K562 (cell line): ENCODE results near the gene PRMT5. TPM values are rescaled to one million over a fixed set of nuclear protein-coding genes. Genes with fewer than 3 reads are reported as not detected.

Experiments used
- BMI1 ChIP-seq: fragments of 150-350 bp; IDR thresholded peaks from 2 replicates; pipeline ENCODE4 v1.6.1; 2014; ENCODE audit warnings: low read length
- FOXM1 ChIP-seq, 2 experiments: fragments of 450-650 bp in 1 of 2; sonication (generic) in 1 of 2; formaldehyde crosslinking in 1 of 2; IDR thresholded peaks; 2 replicates each; pipeline versions ENCODE4 v1.6.1 to v1.9.0; 2017 to 2022; ENCODE audit warnings: low read depth in 2 of 2, mild to moderate bottlenecking in 2 of 2, missing genetic modification reagents in 1 of 2, moderate library complexity in 1 of 2
- HNRNPH1 ChIP-seq: fragments of 200-400 bp; formaldehyde crosslinking; optimal IDR thresholded peaks from 2 replicates; pipeline ENCODE3; 2017; ENCODE audit warnings: low read depth, mild to moderate bottlenecking, low read length, moderate library complexity
- LCOR ChIP-seq: sonication (generic); formaldehyde crosslinking; IDR thresholded peaks from 2 replicates; pipeline ENCODE4 v1.8.0; 2022; ENCODE audit warnings: mild to moderate bottlenecking, missing genetic modification reagents
- MITF ChIP-seq: IDR thresholded peaks from 2 replicates; pipeline ENCODE4 v1.6.1; 2014; ENCODE audit warnings: antibody characterized with exemption
- MLX ChIP-seq, 2 experiments: fragments of 450-650 bp in 1 of 2; sonication (generic) in 1 of 2; formaldehyde crosslinking; conservative IDR thresholded peaks; 2 replicates each; pipeline versions ENCODE4 v1.4.0 to v1.8.1; 2020 to 2022; ENCODE audit warnings: mild to moderate bottlenecking in 1 of 2, missing genetic modification reagents in 1 of 2
- MTA3 ChIP-seq: fragments of 450-650 bp; formaldehyde crosslinking; IDR thresholded peaks from 2 replicates; pipeline ENCODE4 v1.6.1; 2017; ENCODE audit warnings: mild to moderate bottlenecking, borderline replicate concordance
- PTTG1 ChIP-seq: fragments of 450-650 bp; IDR thresholded peaks from 2 replicates; pipeline ENCODE4 v1.6.1; 2016; ENCODE audit warnings: low read depth, mild to moderate bottlenecking, missing genetic modification characterization, missing compliant biosample characterization
- SAFB2 ChIP-seq: fragments of 200-400 bp; formaldehyde crosslinking; IDR thresholded peaks from 2 replicates; pipeline ENCODE4 v1.6.1; 2018; ENCODE audit warnings: borderline replicate concordance, low read length, low read depth, moderate library complexity; ENCODE audit not compliant: severe bottlenecking
- SAP30 ChIP-seq: fragments of 200-600 bp; sonication (generic); IDR thresholded peaks from 2 replicates; pipeline ENCODE4 v1.6.1; 2012; ENCODE audit warnings: borderline replicate concordance, low read depth, mild to moderate bottlenecking, moderate library complexity, low read length, control low read depth, inconsistent platforms; ENCODE audit not compliant: insufficient read depth, poor library complexity, severe bottlenecking
- SMC3 ChIP-seq: conservative IDR thresholded peaks from 2 replicates; pipeline ENCODE4 v1.6.1; 2011; ENCODE audit warnings: low read depth, low read length, improper control_type of control experiment; ENCODE audit not compliant: insufficient read depth
- SRSF1 ChIP-seq: fragments of 200-400 bp; formaldehyde crosslinking; IDR thresholded peaks from 2 replicates; pipeline ENCODE4 v1.6.1; 2017; ENCODE audit warnings: mild to moderate bottlenecking, low read depth, low read length, moderate library complexity
- THAP7 ChIP-seq: fragments of 250-450 bp; sonication (Bioruptor Pico); IDR thresholded peaks from 2 replicates; pipeline ENCODE4 v1.5.0; 2021
- THRAP3 ChIP-seq: fragments of 450-650 bp; IDR thresholded peaks from 2 replicates; pipeline ENCODE4 v1.6.1; 2016; ENCODE audit warnings: mild to moderate bottlenecking, inconsistent platforms, borderline replicate concordance
- U2AF2 ChIP-seq: fragments of 200-400 bp; formaldehyde crosslinking; optimal IDR thresholded peaks from 2 replicates; pipeline ENCODE3; 2017; ENCODE audit warnings: low read depth, mild to moderate bottlenecking, low read length
- XRCC3 ChIP-seq: fragments of 450-650 bp; IDR thresholded peaks from 2 replicates; pipeline ENCODE4 v1.6.1; 2017; ENCODE audit warnings: mild to moderate bottlenecking, moderate library complexity
- ZNF253 ChIP-seq: fragments of 250-450 bp; sonication (Bioruptor Pico); conservative IDR thresholded peaks from 2 replicates; pipeline ENCODE4 v1.6.1; 2021; ENCODE audit warnings: mild to moderate bottlenecking
- ZNF280B ChIP-seq: fragments of 250-450 bp; sonication (Bioruptor Pico); IDR thresholded peaks from 2 replicates; pipeline ENCODE4 v1.5.1; 2021; ENCODE audit warnings: mild to moderate bottlenecking
- ZNF3 ChIP-seq: fragments of 250-450 bp; sonication (Bioruptor Pico); IDR thresholded peaks from 2 replicates; pipeline ENCODE4 v1.5.0; 2021; ENCODE audit warnings: mild to moderate bottlenecking, moderate library complexity
- ZNF655 ChIP-seq: fragments of 250-450 bp; sonication (Bioruptor Pico); IDR thresholded peaks from 2 replicates; pipeline ENCODE4 v1.5.0; 2021
- ZNF695 ChIP-seq: fragments of 450-650 bp; formaldehyde crosslinking; IDR thresholded peaks from 2 replicates; pipeline ENCODE4 v1.4.0; 2020; ENCODE audit warnings: mild to moderate bottlenecking, moderate library complexity
- ZNF77 ChIP-seq: fragments of 250-450 bp; sonication (Bioruptor Pico); IDR thresholded peaks from 2 replicates; pipeline ENCODE4 v1.5.0; 2020
- polyA plus RNA-seq, 8 experiments: library from polyadenylated mRNA; depleted of rRNA in 4 of 8; stranded (reverse) in 5 of 8; unstranded in 3 of 8; fragments of >200 nt; fragmentation: Nextera tagmentation in 2 of 8; fragmentation: Illumina TruSeq in 1 of 8; extraction: Ambion mirVana in 2 of 8; extraction: Trizol in 1 of 8; gene quantifications; 2 replicates each; pipeline versions ENCODE4 v1.2.1 to v1.2.3, GENCODE V29; 2011 to 2014; ENCODE audit warnings: inconsistent platforms in 1 of 8, missing spikeins in 1 of 8
- total RNA-seq, 7 experiments: library from RNA; depleted of rRNA in 6 of 7; stranded (reverse); fragments of >200 nt in 6 of 7; fragmentation: Illumina TruSeq in 2 of 7; extraction: Trizol in 2 of 7; gene quantifications; 2 replicates each; pipeline versions ENCODE4 v1.2.1 to v1.2.3, GENCODE V29; 2011 to 2021; ENCODE audit warnings: low replicate concordance in 1 of 7

PRMT5 gene
- total and polyA plus RNA-seq, 9 of the 15 experiments (the other 6 are each of a cell fraction or from before 2014, with no cell fraction given): 114 to 552 (median 222) TPM

GRCh38 chr14:22872033-22872832 lies 56.9 kb downstream of the PRMT5 start (continued):
- no peak for TF ChIP-seq MLX (CRISPR knock-in tag; conservative IDR thresholded peaks at IDR 0.05)
- TF ChIP-seq ZNF695 (CRISPR knock-in tag): no peak
- 0 out of 2 replicates have a peak, but pooled peaks have one; percentile 7 for TF ChIP-seq MTA3
- no peak for TF ChIP-seq PTTG1 (tag)
- no peak for TF ChIP-seq ZNF3 (CRISPR knock-in tag)
- no peak for TF ChIP-seq U2AF2
- no peak for TF ChIP-seq THAP7 (CRISPR knock-in tag)
- no peak for TF ChIP-seq ZNF253 (CRISPR knock-in tag)
- no peak for TF ChIP-seq SRSF1
- TF ChIP-seq SAFB2: no peak
- TF ChIP-seq HNRNPH1: no peak
- no peak for TF ChIP-seq THRAP3
- TF ChIP-seq ZNF655 (CRISPR knock-in tag): no peak
- no peak for TF ChIP-seq XRCC3
- TF ChIP-seq SAP30: no peak
- no peak for TF ChIP-seq BMI1
- TF ChIP-seq ZNF280B: no peak
- peak; percentile 44; the same call in 1 of the 2 replicates for TF ChIP-seq SMC3
- no peak for TF ChIP-seq ZNF77 (CRISPR knock-in tag)
- no peak for TF ChIP-seq FOXM1 (IDR thresholded peaks at IDR 0.05; ENCODE audit: low read depth)
- no peak for TF ChIP-seq FOXM1 (CRISPR knock-in tag; IDR thresholded peaks at IDR 0.05; ENCODE audit: low read depth)
- TF ChIP-seq LCOR (CRISPR knock-in tag): peak; percentile 56; the same call in 1 of the 2 replicates
- no peak for TF ChIP-seq MITF
